ENCODE results near the gene C1QL3. TPM values are rescaled to one million over a fixed set of nuclear protein-coding genes. Genes with fewer than 3 reads are reported as not detected.

Gene C1QL3
- total RNA-seq, 4 donors from 2014 or later = not detected

- Histone ChIP-seq H3K9me3 (no peaks in the 10 kb centered on the region), H3K27ac (no peak overlapping the region), H3K36me3 (no peaks in the 10 kb centered on the region), H3K4me3 (no peak overlapping the region), H3K27me3 (peaks cover 7 to 9% of the 10 kb centered on the region in 2 donors), H3K4me1 (peaks cover 0 to 15% of the 10 kb centered on the region in 2 donors)
- TF ChIP-seq, protein P1, sequence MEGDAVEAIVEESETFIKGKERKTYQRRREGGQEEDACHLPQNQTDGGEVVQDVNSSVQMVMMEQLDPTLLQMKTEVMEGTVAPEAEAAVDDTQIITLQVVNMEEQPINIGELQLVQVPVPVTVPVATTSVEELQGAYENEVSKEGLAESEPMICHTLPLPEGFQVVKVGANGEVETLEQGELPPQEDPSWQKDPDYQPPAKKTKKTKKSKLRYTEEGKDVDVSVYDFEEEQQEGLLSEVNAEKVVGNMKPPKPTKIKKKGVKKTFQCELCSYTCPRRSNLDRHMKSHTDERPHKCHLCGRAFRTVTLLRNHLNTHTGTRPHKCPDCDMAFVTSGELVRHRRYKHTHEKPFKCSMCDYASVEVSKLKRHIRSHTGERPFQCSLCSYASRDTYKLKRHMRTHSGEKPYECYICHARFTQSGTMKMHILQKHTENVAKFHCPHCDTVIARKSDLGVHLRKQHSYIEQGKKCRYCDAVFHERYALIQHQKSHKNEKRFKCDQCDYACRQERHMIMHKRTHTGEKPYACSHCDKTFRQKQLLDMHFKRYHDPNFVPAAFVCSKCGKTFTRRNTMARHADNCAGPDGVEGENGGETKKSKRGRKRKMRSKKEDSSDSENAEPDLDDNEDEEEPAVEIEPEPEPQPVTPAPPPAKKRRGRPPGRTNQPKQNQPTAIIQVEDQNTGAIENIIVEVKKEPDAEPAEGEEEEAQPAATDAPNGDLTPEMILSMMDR (IDR thresholded peaks at IDR 0.05) = no peak
- no peak for TF ChIP-seq POLR2A (IDR thresholded peaks at IDR 0.05)
- intact Hi-C loops (cut with DNase I; ENCODE audit: low total_unique reads) = no loop called here
- no peak for DNase-seq
Observed at GRCh38 chr10:16519250-16519907, 2.3 kb downstream of the C1QL3 start.

- H3K4me1 ChIP-seq = peaks cover 0 to 15% of the 10 kb centered on the region in 2 donors
- intact Hi-C loops (cut with DNase I; ENCODE audit: low total_unique reads) = no loop called here
- no peaks in the 10 kb centered on the region for H3K36me3 ChIP-seq
- TF ChIP-seq, protein P1 (IDR thresholded peaks at IDR 0.05) = no peak
- TF ChIP-seq POLR2A (IDR thresholded peaks at IDR 0.05) = no peak
- DNase-seq = no peak
- H3K27me3 ChIP-seq = peaks cover 7 to 9% of the 10 kb centered on the region in 2 donors
- H3K9me3 ChIP-seq = no peaks in the 10 kb centered on the region
- H3K27ac ChIP-seq = no peak overlapping the region
- H3K4me3 ChIP-seq = no peak overlapping the region
Observed at GRCh38 chr10:16518822-16519221, 2.9 kb downstream of the C1QL3 start.

DNA sequence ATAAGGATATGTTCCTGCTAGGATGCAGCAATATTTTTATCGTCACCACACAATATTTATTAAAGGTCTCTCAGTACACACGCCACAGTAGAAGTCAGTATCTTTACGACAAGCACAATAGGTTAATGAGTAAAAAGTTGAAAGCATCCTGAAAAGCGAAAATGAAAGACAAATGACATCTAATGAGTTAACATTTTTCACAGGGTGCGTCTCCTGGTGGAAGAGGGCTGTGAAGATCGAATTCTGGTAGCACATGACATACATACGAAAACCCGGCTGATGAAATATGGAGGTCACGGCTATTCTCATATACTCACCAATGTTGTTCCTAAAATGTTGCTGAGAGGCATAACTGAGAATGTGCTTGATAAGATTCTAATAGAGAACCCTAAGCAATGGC is 10.8 kb downstream of the C1QL3 start:
- TF ChIP-seq, protein P1 (IDR thresholded peaks at IDR 0.05) = no peak
- no peak for TF ChIP-seq POLR2A (IDR thresholded peaks at IDR 0.05)
- Histone ChIP-seq H3K4me1 (no peaks in the 10 kb centered on the region), H3K9me3 (no peaks in the 10 kb centered on the region), H3K27me3 (no peaks in the 10 kb centered on the region), H3K27ac (no peak overlapping the region), H3K36me3 (no peaks in the 10 kb centered on the region), H3K4me3 (no peak overlapping the region)
- intact Hi-C loops (cut with DNase I; ENCODE audit: low total_unique reads) = no loop called here
- DNase-seq = no peak

GRCh38 chr10:16509996-16510395 is 11.7 kb downstream of the C1QL3 start:
- Histone ChIP-seq H3K4me3 (no peak overlapping the region), H3K27ac (no peak overlapping the region), H3K27me3 (no peaks in the 10 kb centered on the region), H3K9me3 (no peaks in the 10 kb centered on the region), H3K36me3 (no peaks in the 10 kb centered on the region), H3K4me1 (no peaks in the 10 kb centered on the region)
- intact Hi-C loops (cut with DNase I; ENCODE audit: low total_unique reads) = no loop called here
- TF ChIP-seq POLR2A (IDR thresholded peaks at IDR 0.05) = no peak
- no peak for DNase-seq

DNA sequence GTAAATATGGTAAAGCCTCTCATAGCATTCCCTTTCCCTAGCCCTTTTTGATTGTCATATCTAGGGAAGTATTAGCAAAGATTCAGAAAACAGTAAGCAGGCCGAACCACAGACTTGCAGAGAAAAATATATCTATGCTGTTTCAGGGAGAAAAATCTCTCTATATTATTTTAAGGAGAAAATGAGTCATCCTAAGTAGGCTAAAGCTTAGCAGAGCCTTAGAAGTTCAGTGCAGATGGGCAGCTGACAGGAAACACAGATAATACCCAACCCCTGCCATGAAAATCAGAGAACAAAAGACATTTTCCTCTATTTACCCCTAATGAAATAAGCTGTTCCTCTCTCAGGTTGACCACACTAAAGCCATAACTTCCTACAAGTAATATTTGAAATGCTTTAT is 16.5 kb downstream of the C1QL3 start:
- no peaks in the 10 kb centered on the region for H3K9me3 ChIP-seq
- DNase-seq = no peak
- intact Hi-C loops (cut with DNase I; ENCODE audit: low total_unique reads) = no loop called here

More for the DNA sequence above, 16.5 kb downstream of the C1QL3 start:
- Histone ChIP-seq H3K27me3 (no peaks in the 10 kb centered on the region), H3K4me3 (no peak overlapping the region), H3K36me3 (no peaks in the 10 kb centered on the region), H3K27ac (no peak overlapping the region), H3K4me1 (no peaks in the 10 kb centered on the region)
- no peak for TF ChIP-seq POLR2A (IDR thresholded peaks at IDR 0.05)
- TF ChIP-seq, protein P1 (IDR thresholded peaks at IDR 0.05) = no peak

Measured in uterus (tissue), 4 donors.